GM12873 (cell line): ENCODE data around the gene CYP2U1.

ENCODE experiments used
- TF ChIP-seq, protein P1 (sequence below): IDR thresholded peaks from 2 replicates; pipeline ENCODE4 v1.5.1; 2012; ENCODE audit warnings: low read depth, mild to moderate bottlenecking, moderate library complexity, low read length, control low read depth; ENCODE audit not compliant: insufficient read depth; ENCODE audit errors: missing control alignments

The CYP2U1 gene

DNA sequence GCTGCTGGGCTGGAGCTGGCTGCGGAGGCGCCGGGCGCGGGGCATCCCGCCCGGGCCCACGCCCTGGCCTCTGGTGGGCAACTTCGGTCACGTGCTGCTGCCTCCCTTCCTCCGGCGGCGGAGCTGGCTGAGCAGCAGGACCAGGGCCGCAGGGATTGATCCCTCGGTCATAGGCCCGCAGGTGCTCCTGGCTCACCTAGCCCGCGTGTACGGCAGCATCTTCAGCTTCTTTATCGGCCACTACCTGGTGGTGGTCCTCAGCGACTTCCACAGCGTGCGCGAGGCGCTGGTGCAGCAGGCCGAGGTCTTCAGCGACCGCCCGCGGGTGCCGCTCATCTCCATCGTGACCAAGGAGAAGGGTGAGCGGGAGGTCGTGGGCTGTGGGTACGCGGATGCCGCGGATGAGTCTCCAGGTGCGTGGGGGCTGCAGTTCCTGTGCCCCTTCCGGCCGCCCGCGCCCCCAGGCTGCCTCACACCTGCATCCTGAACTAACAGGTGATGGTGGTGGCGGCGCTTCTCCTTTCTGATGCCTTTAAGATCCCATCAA is 499 bp downstream of the CYP2U1 start:
- TF ChIP-seq, protein P1, sequence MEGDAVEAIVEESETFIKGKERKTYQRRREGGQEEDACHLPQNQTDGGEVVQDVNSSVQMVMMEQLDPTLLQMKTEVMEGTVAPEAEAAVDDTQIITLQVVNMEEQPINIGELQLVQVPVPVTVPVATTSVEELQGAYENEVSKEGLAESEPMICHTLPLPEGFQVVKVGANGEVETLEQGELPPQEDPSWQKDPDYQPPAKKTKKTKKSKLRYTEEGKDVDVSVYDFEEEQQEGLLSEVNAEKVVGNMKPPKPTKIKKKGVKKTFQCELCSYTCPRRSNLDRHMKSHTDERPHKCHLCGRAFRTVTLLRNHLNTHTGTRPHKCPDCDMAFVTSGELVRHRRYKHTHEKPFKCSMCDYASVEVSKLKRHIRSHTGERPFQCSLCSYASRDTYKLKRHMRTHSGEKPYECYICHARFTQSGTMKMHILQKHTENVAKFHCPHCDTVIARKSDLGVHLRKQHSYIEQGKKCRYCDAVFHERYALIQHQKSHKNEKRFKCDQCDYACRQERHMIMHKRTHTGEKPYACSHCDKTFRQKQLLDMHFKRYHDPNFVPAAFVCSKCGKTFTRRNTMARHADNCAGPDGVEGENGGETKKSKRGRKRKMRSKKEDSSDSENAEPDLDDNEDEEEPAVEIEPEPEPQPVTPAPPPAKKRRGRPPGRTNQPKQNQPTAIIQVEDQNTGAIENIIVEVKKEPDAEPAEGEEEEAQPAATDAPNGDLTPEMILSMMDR = no peak

DNA sequence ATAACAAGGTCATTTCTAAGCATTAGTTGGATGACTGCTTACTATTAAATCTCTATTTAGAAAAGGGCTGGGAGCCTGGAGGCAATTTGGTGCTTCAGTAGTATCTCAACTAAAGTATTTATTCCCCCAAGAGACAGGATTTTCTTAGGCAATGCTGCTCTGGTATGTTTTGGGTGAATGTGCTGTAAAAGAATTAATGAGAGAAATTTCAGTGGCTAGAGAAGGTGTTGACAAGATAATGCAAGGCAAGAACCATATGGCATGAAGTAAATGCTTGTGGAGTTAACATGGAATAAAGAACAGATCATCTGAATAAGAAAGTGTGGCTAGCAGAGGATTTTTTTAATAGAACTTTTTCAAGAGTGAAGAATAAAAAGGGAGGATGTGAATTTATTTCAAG is 3.9 kb downstream of the CYP2U1 start:
- TF ChIP-seq, protein P1 = no peak

DNA sequence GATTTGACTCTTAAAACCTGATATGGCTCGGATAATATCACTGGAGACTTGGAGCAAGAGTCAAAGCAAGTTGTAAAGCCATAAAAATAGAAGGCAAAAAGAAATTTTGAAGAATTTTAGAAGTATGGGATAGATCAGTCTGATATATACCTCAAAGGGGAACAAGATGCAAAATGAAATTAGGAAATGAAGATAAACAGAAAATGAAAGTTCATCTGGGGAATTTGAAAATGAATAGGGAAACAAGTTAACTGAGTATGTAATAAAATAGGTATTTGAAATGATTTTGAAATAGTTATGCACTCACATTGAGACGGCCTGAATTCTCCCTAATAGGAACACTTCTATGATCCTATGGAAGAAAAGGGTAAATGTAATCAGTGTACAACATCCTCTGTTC is 5.7 kb downstream of the CYP2U1 start:
- TF ChIP-seq, protein P1 = no peak

DNA sequence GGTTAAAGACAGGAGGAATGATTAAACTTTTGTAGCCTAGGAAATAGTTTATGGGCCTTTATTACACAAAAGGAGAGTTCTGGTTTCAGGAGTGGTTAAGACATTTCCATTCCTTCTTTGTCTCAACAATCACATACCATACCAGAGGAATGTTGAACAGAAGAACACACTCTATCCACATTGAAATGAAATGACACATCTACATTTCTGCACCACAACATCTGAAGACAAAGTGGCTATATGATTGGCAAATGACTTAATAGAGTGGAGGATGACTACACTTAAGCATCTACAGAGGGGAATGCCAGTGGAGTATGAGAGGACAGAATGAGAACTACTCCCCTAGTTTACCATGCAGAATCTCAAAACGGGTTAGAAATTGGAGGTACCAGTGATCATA is 8.0 kb downstream of the CYP2U1 start:
- TF ChIP-seq, protein P1 = no peak

DNA sequence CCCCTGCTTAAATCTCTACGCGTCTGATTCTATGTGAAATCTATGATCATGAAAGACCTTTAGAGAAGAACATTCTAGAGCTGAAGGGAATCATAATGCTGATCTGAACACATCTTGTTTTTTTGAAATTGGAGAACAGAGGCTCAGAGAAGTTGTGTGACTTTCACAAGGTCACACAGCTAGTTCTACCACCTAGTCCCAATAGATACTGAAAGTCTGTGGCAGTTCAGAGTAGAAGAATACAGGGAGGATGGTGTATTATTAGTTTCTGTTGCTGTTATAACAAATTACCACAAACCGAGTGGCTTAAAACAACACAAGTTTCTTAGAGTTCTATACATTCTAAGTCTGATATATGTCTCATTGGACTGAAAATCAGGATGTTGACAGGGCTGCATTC is 14.5 kb downstream of the CYP2U1 start:
- TF ChIP-seq, protein P1 = no peak

DNA sequence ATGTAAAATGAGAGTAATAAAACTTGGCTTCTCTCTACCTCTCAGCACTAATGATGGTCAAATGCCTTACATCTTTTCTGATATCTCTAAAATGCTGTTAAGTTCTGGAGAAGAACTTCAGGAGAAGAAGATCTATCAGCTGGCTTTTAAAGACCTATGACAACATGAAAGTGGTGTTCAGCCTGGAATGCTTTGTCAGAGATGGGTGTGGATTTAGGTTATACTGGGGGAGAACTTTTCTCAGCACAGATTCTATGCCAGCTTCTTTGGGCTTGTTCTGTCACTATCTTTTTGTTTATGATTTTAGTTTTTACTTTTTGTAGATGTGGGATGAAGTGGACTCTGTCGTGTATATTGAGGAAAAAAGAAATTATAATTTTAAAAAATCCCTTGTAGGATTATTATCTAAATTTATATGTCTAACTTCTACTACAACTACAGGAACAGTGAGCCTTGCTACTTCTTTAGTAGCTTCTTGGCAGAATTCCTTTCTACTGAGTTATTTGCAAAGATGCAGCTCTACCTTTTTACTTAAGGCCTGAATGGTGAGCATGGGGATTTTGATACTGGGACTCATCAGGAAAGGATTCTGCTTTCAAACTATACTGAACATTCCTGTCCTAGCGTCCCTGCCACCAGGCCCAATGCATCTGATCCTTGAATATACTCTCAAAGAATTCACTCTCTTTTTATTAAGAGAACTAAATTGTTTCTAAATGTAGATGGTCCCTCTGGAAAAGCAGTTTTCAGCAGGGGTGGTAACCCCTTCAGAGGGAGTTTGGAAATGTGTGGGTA is 19.6 kb downstream of the CYP2U1 start:
- TF ChIP-seq, protein P1 = no peak

DNA sequence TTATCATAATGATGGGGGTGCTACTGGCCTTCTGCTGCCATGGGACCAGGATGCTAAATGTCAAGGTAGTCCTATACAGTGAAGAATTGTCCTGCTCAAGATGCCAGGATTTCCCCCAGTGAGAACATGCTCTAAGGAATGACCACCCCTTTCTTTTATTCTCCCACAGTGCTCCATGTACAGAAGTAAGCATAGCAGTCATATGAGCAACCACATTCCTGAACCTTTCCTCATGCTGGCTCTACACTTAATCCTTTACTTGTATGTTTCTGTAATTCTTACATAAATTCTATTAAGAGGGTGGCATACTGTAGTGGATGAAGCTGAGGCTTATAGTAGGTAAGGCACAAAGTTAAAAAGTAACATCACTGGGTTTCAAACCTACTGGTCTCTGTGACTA is 20.2 kb downstream of the CYP2U1 start:
- TF ChIP-seq, protein P1 = no peak
